ENCODE results near the gene PACSIN1. TPM values are rescaled to one million over a fixed set of nuclear protein-coding genes. Genes with fewer than 3 reads are reported as not detected.

Gene PACSIN1
- total and polyA plus RNA-seq, 2 donors (not counting 3 experiments of a cell fraction or from before 2014, with no cell fraction given): 0.03 TPM; not detected in 1

GRCh38 chr6:34556493-34556892 is 90.6 kb downstream of the PACSIN1 start:
- Histone ChIP-seq H3K4me1 (ENCODE audit: control insufficient read depth, extremely low read depth, insufficient read depth, low read length) (peaks cover 5% of the 10 kb centered on the region), H3K36me3 (ENCODE audit: control insufficient read depth in 2 of 2, extremely low read depth in 1 of 2, insufficient read depth in 2 of 2, low read length in 2 of 2) (no peaks in the 10 kb centered on the region), H3K4me3 (replicated peaks in 1 of 3; ENCODE audit: insufficient read depth in 1 of 3, low read depth in 1 of 3, low read length in 3 of 3) (no peak overlapping the region), H3K79me2 (ENCODE audit: control insufficient read depth, insufficient read depth, low read length) (no peaks in the 10 kb centered on the region), H3K9me3 (replicated peaks; ENCODE audit: control insufficient read depth, insufficient read depth, low read length) (no peaks in the 10 kb centered on the region), H2AFZ (ENCODE audit: low read depth, low read length) (no peak overlapping the region), H3K27me3 (ENCODE audit: control insufficient read depth in 2 of 2, insufficient read depth in 2 of 2, low read length in 2 of 2) (no peaks in the 10 kb centered on the region), H3K4me2 (ENCODE audit: insufficient read depth, low read length) (no peak overlapping the region), H3K27ac (ENCODE audit: insufficient read depth, low read depth, low read length) (no peak overlapping the region), H4K20me1 (replicated peaks; ENCODE audit: control insufficient read depth, extremely low read depth, insufficient read depth, low read length) (no peaks in the 10 kb centered on the region), H3K9ac (replicated peaks; ENCODE audit: extremely low read depth, insufficient read depth, low read length) (no peak overlapping the region), H3K9me1 (replicated peaks; ENCODE audit: control insufficient read depth, extremely low read depth, insufficient read depth, low read length) (no peaks in the 10 kb centered on the region)
- no TSS peak for BruUV-seq (replicated peaks)
- DNase-seq (ENCODE audit: low read depth, low spot score) (no peak), FAIRE-seq (no peak)
- dilution Hi-C loops (cut with MboI; ENCODE audit: extremely low pct_ligation_motif_present, low sequenced_read_pairs): no loop called here
- no peak for TF ChIP-seq POLR2A (IDR thresholded peaks at IDR 0.05; ENCODE audit: low read depth, low read length)
- TF ChIP-seq MYC (IDR thresholded peaks at IDR 0.05; ENCODE audit: low read depth, low read length): no peak
- no peak for TF ChIP-seq EZH2 (IDR thresholded peaks at IDR 0.05; ENCODE audit: borderline replicate concordance, low read depth, low read length, severe bottlenecking)
- TF ChIP-seq MAX (IDR thresholded peaks at IDR 0.05; ENCODE audit: insufficient read depth, insufficient read length): no peak
- TF ChIP-seq POLR2AphosphoS5 (IDR thresholded peaks at IDR 0.05; ENCODE audit: insufficient read depth, low read depth, low read length): no peak
- no peak for TF ChIP-seq FOS (IDR thresholded peaks at IDR 0.05; ENCODE audit: borderline replicate concordance, insufficient read depth, low read length)
- TF ChIP-seq JUN (IDR thresholded peaks at IDR 0.05; ENCODE audit: borderline replicate concordance, insufficient read depth, insufficient read length, low read depth): no peak
- no peak for TF ChIP-seq CTCF (IDR thresholded peaks at IDR 0.05; ENCODE audit: extremely low read depth in 1 of 2, insufficient read depth in 1 of 2, low read depth in 1 of 2, low read length in 2 of 2)
- no peak for TF ChIP-seq GATA2 (IDR thresholded peaks at IDR 0.05; ENCODE audit: insufficient read depth, insufficient read length, low read depth, low read length)
- ChIA-PET CTCF (no interaction called here), POLR2A (no interaction called here)
- intact Hi-C loops (cut with micrococcal nuclease): no loop called here

Measured in endothelial cell of umbilical vein (primary cell).